T follicular helper cell (primary cell): ENCODE measurements around the gene ADAMTS12.

Experiments used
- DNase-seq: peaks from one replicate; pipeline ENCODE4 v3.0.0-alpha.2; 2020; ENCODE audit warnings: low read depth

The ADAMTS12 gene

GRCh38 chr5:33761139-33761538, 130.7 kb downstream of the ADAMTS12 start:
- DNase-seq = no peak

DNA sequence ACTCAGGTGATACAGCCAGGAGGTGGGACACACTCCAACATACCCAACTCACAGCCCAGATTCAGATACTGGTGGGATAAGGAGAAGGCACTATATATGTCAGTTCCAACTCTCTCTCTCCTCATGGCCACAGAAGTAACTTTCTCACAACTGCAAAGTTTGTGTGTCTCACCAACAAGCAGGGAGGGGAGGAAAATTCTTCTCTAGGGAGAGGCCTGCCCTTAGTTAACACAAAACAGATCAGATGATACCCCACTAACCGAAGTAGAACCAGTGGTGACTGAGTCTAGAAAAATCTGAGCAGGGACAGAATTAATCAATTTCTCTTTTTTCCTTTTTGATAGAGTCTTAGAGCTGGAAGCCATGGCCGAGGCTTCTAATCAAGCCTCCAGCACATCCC, 133.1 kb downstream of the ADAMTS12 start:
- no peak for DNase-seq

GRCh38 chr5:33756491-33756890, 135.3 kb downstream of the ADAMTS12 start:
- no peak for DNase-seq

DNA sequence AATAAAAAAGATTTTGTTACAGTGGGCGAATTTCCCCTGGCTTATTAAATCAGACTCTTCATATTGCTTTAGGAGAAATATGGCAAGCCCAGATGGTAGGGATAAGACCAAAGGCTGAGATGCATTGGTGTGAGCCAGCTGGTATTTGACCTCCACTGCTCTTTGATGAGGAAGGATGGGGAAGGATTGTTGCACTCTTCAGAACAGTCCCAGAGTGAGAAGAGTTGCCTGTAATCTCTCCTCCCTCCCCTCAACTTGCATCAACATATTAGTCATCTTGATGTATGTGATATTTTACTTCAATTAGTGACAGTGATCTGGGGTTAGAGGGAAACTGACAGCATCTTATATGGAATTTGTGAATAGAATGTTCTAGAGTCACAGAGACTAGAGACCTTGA, 136.6 kb downstream of the ADAMTS12 start:
- no peak for DNase-seq

GRCh38 chr5:33753704-33754103, 138.1 kb downstream of the ADAMTS12 start:
- no peak for DNase-seq

GRCh38 chr5:33748754-33749153, 143.0 kb downstream of the ADAMTS12 start:
- DNase-seq = no peak

- DNase-seq = no peak
These were observed 146.6 kb downstream of the ADAMTS12 start for GRCh38 chr5:33745101-33745770.

DNA sequence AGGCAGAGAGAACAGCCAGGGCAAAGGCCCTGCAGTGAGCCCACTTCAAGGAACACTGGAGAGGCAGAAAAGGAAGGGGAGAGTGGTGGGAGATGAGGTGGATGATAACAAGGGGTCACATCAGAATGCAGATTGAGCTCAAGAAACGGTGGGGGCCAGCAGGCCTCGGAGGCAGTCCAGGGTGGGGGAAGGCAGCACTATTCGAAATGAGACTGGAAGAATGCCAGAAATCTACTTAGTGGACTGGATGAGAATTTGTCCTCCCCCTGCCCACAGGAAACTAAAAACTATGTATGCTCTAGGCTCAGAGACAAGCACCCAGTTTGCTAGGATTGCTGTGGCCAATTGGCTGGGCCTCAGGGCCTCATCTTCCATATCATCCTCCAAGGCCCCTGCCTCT, 148.7 kb downstream of the ADAMTS12 start:
- DNase-seq = no peak

DNA sequence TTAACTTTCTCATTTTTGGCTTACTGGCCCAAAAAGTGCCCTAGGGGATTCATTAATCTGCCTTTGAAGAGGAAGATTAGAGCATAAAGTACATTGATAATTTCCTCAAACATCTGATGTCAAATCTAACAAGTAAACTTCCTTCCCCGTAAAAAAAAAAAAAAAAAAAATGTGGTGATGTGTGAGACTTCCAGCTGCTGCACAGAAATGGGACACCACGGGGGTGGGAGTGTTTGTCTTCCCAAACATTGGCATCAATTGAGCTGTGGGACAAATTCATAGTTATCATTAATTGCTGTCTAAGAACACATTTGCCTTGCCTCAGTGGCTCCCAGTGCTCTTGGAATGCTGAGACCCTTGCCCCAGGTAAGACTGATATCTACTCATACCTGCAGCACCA, 149.6 kb downstream of the ADAMTS12 start:
- DNase-seq = no peak

- DNase-seq = no peak
These were observed 152.8 kb downstream of the ADAMTS12 start for GRCh38 chr5:33738967-33739366.

GRCh38 chr5:33738097-33738496, 153.7 kb downstream of the ADAMTS12 start:
- no peak for DNase-seq

DNA sequence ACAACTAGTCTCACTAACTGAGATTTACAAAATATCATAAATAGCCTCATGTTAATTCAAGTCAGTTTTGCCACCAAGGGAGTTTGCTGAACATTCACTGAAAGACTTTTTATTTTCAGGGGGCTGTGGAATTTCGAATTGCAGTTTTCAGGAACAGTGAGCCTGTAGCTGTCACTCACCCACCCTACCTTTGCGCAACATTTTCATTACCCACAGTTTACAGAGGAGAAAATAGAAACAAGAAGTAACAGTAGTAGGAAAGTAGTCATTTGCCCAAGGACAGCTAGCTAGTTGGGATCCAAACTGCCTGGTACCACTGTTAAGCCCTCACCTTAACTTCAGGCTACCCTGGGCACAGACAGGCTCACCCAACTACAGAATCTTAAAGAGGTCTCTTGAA, 154.1 kb downstream of the ADAMTS12 start:
- DNase-seq = no peak

DNA sequence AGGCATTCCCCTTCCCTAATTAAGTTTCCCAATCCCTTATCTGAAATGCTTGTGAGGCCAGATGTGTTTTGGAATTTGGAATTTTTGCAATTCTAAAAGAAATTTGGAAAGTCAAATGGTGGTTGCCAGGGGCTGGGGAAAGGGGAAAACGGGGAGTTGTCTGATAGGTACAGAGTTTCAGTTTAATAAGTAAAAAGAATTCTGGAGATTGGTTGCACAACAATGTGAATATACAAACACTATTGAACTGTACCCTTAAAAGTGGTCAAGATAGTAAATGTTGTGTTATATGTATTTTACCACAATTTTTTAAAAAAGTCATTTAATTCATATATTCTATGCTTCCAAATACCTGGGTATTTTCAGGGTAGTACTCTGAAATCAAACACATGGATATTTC, 154.5 kb downstream of the ADAMTS12 start:
- DNase-seq = no peak

DNA sequence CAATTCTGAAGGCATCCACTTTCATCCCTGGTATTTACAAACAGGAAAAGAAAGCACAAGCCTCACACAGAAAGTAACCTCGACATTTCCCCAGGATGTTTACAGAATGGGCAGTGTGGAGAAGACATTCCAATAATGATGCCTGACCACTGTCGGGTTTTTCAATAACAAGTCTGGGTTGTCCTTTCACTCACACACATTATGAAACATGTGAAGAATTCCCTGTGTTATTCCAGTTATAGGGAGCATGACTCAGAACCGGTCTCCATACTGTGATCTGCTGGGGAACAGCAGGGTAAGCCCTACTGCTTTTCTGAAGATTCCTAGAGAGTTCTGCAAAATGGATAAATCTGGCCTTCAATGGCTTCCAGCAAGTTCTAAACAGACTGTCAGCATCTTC, 155.3 kb downstream of the ADAMTS12 start:
- no peak for DNase-seq

GRCh38 chr5:33735072-33735471, 156.7 kb downstream of the ADAMTS12 start:
- no peak for DNase-seq

DNA sequence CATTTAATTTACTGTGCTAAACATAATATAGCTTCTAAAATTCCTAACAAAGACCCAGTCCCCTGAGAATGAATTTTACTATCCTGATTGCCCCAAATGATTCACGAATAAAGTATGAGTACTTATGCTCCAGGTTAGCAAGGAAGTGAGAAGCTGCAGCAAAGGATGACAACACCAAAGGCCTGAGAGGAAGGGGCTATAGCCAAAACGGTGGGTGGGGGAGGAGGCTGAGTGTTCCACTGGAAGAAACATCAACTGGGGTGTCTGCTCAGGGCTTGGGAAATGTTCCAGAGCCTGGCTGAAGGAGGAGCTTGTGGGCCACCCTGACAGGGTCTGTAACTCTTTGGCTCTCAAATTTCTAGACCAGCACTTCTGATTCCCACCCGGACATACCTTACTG, 157.3 kb downstream of the ADAMTS12 start:
- DNase-seq = no peak

DNA sequence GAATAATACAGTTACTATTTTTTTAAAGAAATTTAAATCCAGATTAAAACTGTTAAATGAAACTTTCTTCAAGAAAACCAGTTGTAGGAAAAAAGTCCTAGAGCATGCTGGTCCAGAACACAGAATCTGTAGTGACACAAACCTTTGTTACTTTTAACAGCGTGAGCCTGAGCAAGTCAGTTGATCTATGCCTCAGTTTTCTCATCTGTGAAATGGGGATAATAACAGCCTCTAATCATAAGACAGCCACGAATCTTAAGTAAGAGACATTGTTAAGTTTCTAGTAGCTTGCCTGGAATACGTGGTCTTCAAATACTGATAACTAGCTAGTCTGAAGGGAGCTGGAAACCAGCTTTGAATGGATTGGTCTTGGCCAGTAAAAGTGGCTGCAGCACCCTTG, 158.6 kb downstream of the ADAMTS12 start:
- no peak for DNase-seq

GRCh38 chr5:33726422-33727165, 165.2 kb downstream of the ADAMTS12 start:
- no peak for DNase-seq

- DNase-seq = no peak
These were observed 166.0 kb downstream of the ADAMTS12 start for GRCh38 chr5:33725806-33726205.

GRCh38 chr5:33721491-33722200, 170.1 kb downstream of the ADAMTS12 start:
- DNase-seq = no peak

DNA sequence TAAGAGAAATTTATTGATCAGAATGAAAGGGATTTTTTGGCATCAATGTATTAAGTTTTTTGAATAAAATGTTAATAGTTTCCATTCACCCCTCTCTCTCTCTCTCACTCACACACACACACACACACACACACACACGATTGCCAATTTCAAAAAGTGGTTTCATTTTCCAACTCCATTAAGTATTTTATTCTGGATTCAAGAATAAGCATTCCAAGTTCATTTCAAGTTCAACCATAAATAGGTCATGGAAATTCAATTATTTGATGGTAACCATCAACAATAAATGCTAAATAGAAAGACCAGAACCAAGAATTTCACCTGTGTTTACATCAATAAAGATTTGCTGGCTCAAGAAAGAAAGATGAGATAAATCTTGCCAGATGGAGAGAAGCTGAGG, 171.6 kb downstream of the ADAMTS12 start:
- no peak for DNase-seq

- no peak for DNase-seq
These were observed 172.0 kb downstream of the ADAMTS12 start for GRCh38 chr5:33719769-33720168.

DNA sequence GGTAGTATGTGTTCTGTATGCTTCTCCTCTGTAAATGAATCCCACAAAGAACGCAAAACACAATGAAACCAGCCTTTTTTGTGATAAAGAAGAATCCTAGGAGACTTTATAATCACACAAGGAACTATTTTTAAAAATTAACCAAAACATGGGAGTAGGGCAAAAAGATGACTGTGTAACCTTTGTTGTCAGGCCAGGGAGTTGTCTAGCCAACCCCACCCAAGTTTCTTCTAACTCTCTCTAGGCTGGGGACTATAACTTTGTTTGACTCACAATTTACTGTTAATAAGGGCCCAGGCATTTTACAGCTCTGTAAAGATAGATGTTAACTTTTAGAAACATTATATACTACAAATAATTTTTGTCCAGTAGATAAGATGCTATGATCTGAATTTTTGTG, 176.1 kb downstream of the ADAMTS12 start:
- DNase-seq = no peak
